Measurements from ENCODE around the gene FBLIM1. TPM values are rescaled to one million over a fixed set of nuclear protein-coding genes. Genes with fewer than 3 reads are reported as not detected.

The FBLIM1 gene
- total RNA-seq, 1 experiment from 2014 or later: 6.0 TPM

- intact Hi-C loops (cut with micrococcal nuclease): no loop called here
- DNase-seq (ENCODE audit: low read depth, low spot score): no peak
- Histone ChIP-seq H2AFZ (ENCODE audit: low read depth, low read length, poor library complexity, severe bottlenecking) (no peak overlapping the region), H3K79me2 (ENCODE audit: insufficient read depth, low read length) (no peaks in the 10 kb centered on the region), H3K4me2 (ENCODE audit: low read length) (no peak overlapping the region), H3K9ac (ENCODE audit: low read length) (no peak overlapping the region), H3K4me1 (ENCODE audit: control insufficient read depth in 1 of 2, insufficient read depth in 2 of 2, low read length in 2 of 2) (peaks cover 6 to 10% of the 10 kb centered on the region in 2 experiments; a peak in 3 of 4 replicates), H3K9me2 (ENCODE audit: insufficient read depth) (no peaks in the 10 kb centered on the region), H3K27me3 (ENCODE audit: insufficient read depth, low read length) (no peaks in the 10 kb centered on the region), H4K20me1 (ENCODE audit: insufficient read depth) (no peaks in the 10 kb centered on the region), H3K27ac (ENCODE audit: low read depth, low read length) (no peak overlapping the region; the same call in 1 of the 2 replicates), H3K4me3 (replicated peaks in 1 of 2; ENCODE audit: low read depth in 1 of 2, low read length in 2 of 2) (no peak overlapping the region), H3K36me3 (ENCODE audit: control insufficient read depth in 1 of 2, insufficient read depth in 2 of 2, low read length in 2 of 2) (no peaks in the 10 kb centered on the region), H3K9me3 (ENCODE audit: control insufficient read depth in 1 of 2, insufficient read depth in 1 of 2, low read depth in 1 of 2, low read length in 2 of 2) (no peaks in the 10 kb centered on the region)
- ChIA-PET RAD21 (ENCODE audit: low non-redundant PET in 1 of 2, low total read pairs in 2 of 2, uncharacterized antibody in 2 of 2, unreplicated experiment in 2 of 2) (no interaction called here), CTCF (no interaction called here), POLR2A (no interaction called here)
- no TSS peak for BruUV-seq (replicated peaks)
- ATAC-seq: no peak
- TF ChIP-seq TCF7L2 (IDR thresholded peaks at IDR 0.05; ENCODE audit: borderline replicate concordance, extremely low read depth, insufficient read depth, insufficient read length): no peak
- TF ChIP-seq EZH2 (IDR thresholded peaks at IDR 0.05): no peak
- no peak for TF ChIP-seq POLR2A (IDR thresholded peaks at IDR 0.05; ENCODE audit: borderline replicate concordance, extremely low read depth, insufficient read depth, insufficient read length)
- no peak for TF ChIP-seq ZFX (IDR thresholded peaks at IDR 0.05)
- TF ChIP-seq JUND (IDR thresholded peaks at IDR 0.05): no peak
- TF ChIP-seq CEBPB (IDR thresholded peaks at IDR 0.05; ENCODE audit: low read depth): no peak
- TF ChIP-seq, protein P1, sequence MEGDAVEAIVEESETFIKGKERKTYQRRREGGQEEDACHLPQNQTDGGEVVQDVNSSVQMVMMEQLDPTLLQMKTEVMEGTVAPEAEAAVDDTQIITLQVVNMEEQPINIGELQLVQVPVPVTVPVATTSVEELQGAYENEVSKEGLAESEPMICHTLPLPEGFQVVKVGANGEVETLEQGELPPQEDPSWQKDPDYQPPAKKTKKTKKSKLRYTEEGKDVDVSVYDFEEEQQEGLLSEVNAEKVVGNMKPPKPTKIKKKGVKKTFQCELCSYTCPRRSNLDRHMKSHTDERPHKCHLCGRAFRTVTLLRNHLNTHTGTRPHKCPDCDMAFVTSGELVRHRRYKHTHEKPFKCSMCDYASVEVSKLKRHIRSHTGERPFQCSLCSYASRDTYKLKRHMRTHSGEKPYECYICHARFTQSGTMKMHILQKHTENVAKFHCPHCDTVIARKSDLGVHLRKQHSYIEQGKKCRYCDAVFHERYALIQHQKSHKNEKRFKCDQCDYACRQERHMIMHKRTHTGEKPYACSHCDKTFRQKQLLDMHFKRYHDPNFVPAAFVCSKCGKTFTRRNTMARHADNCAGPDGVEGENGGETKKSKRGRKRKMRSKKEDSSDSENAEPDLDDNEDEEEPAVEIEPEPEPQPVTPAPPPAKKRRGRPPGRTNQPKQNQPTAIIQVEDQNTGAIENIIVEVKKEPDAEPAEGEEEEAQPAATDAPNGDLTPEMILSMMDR (IDR thresholded peaks at IDR 0.05 in 2 of 3, conservative IDR thresholded peaks at IDR 0.05 in 1 of 3; ENCODE audit: borderline replicate concordance in 1 of 3, insufficient read depth in 1 of 3, low read depth in 2 of 3, low read length in 2 of 3): no peak
- no peak for TF ChIP-seq ZNF274 (IDR thresholded peaks at IDR 0.05; ENCODE audit: low read depth, low read length)
- TF ChIP-seq, protein P2, sequence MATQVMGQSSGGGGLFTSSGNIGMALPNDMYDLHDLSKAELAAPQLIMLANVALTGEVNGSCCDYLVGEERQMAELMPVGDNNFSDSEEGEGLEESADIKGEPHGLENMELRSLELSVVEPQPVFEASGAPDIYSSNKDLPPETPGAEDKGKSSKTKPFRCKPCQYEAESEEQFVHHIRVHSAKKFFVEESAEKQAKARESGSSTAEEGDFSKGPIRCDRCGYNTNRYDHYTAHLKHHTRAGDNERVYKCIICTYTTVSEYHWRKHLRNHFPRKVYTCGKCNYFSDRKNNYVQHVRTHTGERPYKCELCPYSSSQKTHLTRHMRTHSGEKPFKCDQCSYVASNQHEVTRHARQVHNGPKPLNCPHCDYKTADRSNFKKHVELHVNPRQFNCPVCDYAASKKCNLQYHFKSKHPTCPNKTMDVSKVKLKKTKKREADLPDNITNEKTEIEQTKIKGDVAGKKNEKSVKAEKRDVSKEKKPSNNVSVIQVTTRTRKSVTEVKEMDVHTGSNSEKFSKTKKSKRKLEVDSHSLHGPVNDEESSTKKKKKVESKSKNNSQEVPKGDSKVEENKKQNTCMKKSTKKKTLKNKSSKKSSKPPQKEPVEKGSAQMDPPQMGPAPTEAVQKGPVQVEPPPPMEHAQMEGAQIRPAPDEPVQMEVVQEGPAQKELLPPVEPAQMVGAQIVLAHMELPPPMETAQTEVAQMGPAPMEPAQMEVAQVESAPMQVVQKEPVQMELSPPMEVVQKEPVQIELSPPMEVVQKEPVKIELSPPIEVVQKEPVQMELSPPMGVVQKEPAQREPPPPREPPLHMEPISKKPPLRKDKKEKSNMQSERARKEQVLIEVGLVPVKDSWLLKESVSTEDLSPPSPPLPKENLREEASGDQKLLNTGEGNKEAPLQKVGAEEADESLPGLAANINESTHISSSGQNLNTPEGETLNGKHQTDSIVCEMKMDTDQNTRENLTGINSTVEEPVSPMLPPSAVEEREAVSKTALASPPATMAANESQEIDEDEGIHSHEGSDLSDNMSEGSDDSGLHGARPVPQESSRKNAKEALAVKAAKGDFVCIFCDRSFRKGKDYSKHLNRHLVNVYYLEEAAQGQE (IDR thresholded peaks at IDR 0.05; ENCODE audit: low read depth): no peak
- no peak for TF ChIP-seq MAX (IDR thresholded peaks at IDR 0.05)
- TF ChIP-seq POLR2AphosphoS5 (IDR thresholded peaks at IDR 0.05; ENCODE audit: low read depth, low read length): no peak
- TF ChIP-seq, protein P3, sequence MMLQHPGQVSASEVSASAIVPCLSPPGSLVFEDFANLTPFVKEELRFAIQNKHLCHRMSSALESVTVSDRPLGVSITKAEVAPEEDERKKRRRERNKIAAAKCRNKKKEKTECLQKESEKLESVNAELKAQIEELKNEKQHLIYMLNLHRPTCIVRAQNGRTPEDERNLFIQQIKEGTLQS (IDR thresholded peaks at IDR 0.05): no peak
- TF ChIP-seq EGR1 (IDR thresholded peaks at IDR 0.05; ENCODE audit: low read depth): no peak
- no peak for TF ChIP-seq SRF (IDR thresholded peaks at IDR 0.05; ENCODE audit: low read depth)
- TF ChIP-seq, protein P4, sequence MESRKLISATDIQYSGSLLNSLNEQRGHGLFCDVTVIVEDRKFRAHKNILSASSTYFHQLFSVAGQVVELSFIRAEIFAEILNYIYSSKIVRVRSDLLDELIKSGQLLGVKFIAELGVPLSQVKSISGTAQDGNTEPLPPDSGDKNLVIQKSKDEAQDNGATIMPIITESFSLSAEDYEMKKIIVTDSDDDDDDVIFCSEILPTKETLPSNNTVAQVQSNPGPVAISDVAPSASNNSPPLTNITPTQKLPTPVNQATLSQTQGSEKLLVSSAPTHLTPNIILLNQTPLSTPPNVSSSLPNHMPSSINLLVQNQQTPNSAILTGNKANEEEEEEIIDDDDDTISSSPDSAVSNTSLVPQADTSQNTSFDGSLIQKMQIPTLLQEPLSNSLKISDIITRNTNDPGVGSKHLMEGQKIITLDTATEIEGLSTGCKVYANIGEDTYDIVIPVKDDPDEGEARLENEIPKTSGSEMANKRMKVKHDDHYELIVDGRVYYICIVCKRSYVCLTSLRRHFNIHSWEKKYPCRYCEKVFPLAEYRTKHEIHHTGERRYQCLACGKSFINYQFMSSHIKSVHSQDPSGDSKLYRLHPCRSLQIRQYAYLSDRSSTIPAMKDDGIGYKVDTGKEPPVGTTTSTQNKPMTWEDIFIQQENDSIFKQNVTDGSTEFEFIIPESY (IDR thresholded peaks at IDR 0.05; ENCODE audit: extremely low read depth, insufficient replicate concordance, low read length): no peak
- TF ChIP-seq SIN3A (IDR thresholded peaks at IDR 0.05; ENCODE audit: low read depth): no peak
- no peak for TF ChIP-seq CBX3 (IDR thresholded peaks at IDR 0.05; ENCODE audit: low read depth)
- no peak for TF ChIP-seq SP1 (IDR thresholded peaks at IDR 0.05; ENCODE audit: low read depth)
- TF ChIP-seq RAD21 (IDR thresholded peaks at IDR 0.05; ENCODE audit: low read depth): no peak
Measured at GRCh38 chr1:15737324-15738319, 21.0 kb upstream of the FBLIM1 start.

All from HCT116 (cell line).